GM21390 (cell line): Measurements from ENCODE around the gene PCDHGA9.
"Not testable (repeated sequence)": the region's sequence is repeated elsewhere in the genome, so short reads cannot be mapped to it uniquely, and the experiment has no call there.

Experiments
- ATAC-seq: cut with Tn5 transposase; IDR thresholded peaks from one replicate; pipeline ENCODE4 v1.9.1; 2021; ENCODE audit not compliant: unreplicated experiment

PCDHGA9 gene

DNA sequence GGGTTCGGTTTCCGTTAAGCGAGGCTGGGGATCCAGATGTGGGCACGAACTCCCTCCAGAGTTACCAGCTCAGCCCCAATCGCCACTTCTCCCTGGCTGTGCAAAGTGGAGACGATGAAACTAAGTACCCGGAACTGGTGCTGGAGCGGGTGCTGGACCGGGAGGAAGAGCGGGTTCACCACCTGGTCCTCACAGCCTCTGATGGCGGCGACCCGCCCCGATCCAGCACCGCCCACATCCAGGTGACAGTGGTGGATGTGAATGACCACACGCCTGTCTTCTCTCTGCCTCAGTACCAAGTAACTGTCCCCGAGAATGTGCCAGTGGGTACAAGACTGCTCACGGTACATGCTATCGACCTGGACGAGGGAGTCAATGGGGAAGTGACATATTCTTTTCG, 19.2 kb upstream of the PCDHGA9 start:
- ATAC-seq, result no peak

DNA sequence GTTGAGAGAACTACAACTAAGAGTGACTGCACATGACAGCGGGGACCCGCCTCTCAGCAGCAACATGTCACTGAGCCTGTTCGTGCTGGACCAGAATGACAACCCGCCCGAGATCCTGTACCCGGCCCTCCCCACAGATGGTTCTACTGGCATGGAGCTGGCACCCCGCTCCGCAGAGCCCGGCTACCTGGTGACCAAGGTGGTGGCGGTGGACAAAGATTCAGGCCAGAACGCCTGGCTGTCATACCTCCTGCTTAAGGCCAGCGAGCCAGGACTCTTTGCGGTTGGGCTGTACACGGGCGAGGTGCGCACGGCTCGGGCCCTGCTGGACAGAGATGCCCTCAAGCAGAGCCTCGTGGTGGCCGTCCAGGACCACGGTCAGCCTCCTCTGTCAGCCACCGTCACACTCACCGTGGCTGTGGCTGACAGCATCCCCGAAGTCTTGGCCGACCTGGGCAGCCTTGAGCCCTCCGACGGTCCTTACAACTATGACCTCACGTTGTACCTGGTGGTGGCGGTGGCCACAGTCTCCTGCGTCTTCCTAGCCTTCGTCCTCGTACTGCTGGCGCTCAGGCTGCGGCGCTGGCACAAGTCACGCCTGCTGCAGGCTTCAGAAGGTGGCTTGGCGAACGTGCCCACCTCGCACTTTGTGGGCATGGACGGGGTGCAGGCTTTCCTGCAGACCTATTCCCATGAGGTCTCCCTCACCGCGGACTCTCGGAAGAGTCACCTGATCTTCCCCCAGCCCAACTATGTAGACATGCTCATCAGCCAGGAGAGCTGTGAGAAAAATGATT, 17.9 kb upstream of the PCDHGA9 start:
- no peak for ATAC-seq

DNA sequence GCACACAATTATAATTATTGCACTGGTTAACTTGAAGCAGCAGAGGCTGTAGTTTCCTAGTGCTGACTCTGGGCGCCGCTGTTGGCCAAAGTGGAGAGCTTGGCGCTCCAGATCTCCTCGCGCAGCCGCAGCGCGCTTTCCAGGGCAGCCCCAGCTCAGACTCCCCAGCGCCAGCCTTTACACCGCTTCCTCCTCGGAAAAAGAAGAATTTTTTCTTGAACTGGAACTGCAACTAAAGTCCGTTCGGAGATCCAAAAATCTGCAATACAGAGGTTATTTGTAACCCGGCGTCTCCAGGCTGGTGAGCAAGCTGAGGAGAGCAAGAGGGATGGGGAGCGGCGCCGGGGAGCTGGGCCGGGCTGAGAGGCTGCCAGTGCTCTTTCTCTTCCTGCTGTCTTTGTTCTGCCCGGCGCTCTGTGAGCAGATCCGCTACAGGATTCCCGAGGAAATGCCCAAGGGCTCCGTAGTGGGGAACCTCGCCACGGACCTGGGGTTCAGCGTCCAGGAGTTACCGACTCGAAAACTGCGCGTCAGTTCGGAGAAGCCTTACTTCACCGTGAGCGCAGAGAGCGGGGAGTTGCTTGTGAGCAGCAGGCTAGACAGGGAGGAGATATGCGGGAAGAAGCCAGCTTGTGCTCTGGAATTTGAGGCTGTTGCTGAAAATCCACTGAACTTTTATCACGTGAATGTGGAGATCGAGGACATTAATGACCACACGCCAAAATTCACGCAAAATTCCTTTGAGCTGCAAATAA, 14.8 kb upstream of the PCDHGA9 start, which contains the start of gene PCDHGB4:
Gene PCDHGB4 (plus strand): TSS at position 142 of the 755 bp plus-strand sequence. CDS start 187 bp downstream, at position 329.
- ATAC-seq, result not testable (repeated sequence)

DNA sequence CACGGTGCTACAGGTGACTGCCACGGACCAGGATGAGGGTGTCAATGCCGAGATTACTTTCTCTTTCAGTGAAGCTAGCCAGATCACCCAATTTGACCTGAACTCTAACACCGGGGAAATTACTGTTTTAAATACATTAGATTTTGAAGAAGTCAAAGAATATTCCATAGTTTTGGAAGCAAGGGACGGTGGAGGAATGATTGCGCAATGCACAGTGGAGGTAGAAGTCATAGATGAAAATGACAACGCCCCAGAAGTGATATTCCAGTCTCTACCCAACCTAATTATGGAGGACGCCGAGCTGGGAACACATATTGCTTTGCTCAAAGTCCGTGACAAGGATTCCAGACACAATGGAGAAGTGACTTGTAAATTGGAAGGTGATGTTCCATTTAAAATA, 13.9 kb upstream of the PCDHGA9 start:
- no peak for ATAC-seq

DNA sequence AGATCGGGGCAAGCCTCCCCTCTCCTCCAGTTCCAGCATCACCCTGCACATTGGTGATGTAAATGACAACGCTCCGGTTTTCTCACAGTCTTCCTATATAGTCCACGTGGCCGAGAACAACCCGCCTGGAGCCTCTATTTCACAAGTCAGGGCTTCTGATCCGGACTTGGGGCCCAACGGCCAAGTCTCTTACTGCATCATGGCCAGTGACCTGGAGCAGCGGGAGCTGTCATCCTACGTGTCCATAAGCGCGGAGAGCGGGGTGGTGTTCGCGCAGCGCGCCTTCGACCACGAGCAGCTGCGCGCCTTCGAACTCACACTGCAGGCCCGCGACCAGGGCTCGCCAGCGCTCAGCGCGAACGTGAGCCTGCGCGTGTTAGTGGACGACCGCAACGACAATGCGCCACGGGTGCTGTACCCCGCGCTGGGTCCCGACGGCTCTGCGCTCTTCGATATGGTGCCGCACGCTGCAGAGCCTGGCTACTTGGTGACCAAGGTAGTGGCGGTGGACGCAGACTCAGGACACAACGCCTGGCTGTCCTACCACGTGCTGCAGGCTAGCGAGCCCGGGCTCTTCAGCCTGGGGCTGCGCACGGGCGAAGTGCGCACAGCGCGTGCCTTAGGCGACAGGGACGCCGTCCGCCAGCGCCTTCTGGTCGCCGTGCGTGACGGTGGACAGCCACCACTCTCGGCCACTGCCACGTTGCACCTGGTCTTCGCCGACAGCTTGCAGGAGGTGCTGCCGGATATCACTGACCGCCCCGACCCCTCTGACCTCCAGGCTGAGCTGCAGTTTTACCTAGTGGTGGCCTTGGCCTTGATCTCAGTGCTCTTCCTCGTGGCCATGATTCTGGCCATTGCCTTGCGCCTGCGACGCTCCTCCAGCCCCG, 13.2 kb upstream of the PCDHGA9 start:
- no peak for ATAC-seq

DNA sequence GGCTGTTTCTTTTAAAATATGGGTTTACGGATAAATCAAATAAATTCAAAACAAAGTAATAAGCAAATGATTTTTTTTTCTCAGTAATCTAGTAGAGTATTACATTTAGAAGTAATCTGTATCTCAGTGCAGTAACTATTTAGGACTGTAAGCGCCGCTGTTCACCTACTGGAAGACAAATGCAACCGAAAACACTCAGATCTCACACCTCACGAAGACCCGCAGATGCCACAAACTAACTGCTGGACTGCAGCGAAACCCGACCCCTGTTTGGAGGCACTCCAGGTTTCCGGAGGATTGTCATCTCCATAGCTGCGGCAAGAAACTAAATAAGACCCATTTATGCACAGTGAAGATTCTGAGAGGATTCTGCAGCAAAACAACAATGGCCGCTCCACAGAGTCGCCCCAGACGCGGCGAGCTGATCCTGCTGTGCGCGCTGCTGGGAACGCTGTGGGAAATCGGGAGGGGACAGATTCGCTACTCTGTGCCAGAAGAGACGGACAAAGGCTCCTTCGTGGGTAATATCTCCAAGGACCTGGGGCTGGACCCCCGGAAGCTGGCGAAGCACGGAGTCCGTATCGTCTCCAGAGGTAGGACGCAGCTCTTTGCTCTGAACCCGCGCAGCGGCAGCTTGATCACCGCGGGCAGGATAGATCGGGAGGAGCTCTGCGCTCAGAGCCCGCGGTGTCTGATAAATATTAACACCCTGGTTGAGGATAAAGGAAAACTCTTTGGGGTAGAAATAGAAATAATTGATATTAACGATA, 10.0 kb upstream of the PCDHGA9 start, which contains the start of gene PCDHGA8:
Gene PCDHGA8 (plus strand): TSS at position 205 of the 770 bp plus-strand sequence. CDS start 181 bp downstream, at position 386.
- no peak for ATAC-seq

DNA sequence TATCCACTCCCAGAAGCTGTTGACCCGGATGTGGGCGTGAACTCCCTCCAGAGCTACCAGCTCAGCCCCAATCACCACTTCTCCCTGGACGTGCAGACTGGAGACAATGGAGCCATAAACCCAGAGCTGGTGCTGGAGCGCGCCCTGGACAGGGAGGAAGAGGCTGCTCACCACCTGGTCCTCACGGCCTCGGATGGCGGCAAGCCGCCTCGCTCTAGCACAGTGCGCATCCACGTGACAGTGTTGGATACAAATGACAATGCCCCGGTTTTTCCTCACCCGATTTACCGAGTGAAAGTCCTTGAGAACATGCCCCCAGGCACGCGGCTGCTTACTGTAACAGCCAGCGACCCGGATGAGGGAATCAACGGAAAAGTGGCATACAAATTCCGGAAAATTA, 9.3 kb upstream of the PCDHGA9 start:
- no peak for ATAC-seq

DNA sequence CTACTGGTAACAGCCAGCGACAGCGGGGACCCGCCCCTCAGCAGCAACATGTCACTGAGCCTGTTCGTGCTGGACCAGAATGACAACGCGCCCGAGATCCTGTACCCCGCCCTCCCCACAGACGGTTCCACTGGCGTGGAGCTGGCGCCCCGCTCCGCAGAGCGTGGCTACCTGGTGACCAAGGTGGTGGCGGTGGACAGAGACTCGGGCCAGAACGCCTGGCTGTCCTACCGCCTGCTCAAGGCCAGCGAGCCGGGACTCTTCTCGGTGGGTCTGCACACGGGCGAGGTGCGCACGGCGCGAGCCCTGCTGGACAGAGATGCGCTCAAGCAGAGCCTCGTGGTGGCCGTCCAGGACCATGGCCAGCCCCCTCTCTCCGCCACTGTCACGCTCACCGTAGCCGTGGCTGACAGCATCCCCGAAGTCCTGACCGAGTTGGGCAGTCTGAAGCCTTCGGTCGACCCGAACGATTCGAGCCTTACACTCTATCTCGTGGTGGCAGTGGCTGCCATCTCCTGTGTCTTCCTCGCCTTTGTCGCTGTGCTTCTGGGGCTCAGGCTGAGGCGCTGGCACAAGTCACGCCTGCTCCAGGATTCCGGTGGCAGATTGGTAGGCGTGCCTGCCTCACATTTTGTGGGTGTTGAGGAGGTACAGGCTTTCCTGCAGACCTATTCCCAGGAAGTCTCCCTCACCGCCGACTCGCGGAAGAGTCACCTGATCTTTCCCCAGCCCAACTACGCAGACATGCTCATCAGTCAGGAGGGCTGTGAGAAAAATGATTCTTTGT, 8.0 kb upstream of the PCDHGA9 start:
- ATAC-seq, result not testable (repeated sequence)

DNA sequence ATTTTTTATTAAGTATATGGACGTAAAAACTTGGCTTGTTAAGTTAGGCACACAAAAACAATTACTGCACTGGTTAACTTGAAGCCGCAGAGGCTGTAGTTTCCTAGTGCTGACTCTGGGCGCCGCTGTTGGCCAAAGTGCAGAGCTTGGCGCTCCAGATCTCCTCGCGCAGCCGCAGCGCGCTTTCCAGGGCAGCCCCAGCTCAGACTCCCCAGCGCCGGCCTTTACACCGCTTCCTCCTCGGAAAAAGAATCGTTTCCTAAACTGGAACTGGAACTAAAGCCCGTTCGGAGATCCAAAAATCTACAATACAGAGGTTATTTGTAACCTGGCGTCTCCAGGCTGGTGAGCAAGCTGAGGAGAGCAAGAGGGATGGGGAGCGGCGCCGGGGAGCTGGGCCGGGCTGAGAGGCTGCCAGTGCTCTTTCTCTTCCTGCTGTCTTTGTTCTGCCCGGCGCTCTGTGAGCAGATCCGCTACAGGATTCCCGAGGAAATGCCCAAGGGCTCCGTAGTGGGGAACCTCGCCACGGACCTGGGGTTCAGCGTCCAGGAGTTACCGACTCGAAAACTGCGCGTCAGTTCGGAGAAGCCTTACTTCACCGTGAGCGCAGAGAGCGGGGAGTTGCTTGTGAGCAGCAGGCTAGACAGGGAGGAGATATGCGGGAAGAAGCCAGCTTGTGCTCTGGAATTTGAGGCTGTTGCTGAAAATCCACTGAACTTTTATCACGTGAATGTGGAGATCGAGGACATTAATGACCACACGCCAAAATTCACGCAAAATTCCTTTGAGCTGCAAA, 4.6 kb upstream of the PCDHGA9 start, which contains the start of gene PCDHGB5:
Gene PCDHGB5 (plus strand): TSS at position 192 of the 796 bp plus-strand sequence. CDS start 181 bp downstream, at position 373.
- not testable (repeated sequence) for ATAC-seq

DNA sequence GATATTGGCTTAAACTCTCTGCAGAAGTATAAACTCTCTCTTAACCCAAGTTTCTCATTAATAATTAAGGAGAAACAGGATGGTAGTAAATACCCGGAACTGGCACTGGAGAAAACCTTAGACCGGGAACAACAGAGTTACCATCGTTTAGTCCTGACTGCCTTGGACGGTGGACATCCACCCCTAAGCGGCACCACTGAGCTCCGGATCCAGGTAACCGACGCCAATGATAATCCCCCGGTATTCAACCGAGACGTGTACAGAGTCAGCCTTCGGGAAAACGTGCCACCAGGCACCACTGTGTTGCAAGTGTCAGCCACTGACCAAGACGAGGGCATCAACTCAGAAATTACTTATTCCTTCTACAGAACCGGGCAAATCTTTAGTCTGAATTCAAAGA, 4.0 kb upstream of the PCDHGA9 start:
- no peak for ATAC-seq

DNA sequence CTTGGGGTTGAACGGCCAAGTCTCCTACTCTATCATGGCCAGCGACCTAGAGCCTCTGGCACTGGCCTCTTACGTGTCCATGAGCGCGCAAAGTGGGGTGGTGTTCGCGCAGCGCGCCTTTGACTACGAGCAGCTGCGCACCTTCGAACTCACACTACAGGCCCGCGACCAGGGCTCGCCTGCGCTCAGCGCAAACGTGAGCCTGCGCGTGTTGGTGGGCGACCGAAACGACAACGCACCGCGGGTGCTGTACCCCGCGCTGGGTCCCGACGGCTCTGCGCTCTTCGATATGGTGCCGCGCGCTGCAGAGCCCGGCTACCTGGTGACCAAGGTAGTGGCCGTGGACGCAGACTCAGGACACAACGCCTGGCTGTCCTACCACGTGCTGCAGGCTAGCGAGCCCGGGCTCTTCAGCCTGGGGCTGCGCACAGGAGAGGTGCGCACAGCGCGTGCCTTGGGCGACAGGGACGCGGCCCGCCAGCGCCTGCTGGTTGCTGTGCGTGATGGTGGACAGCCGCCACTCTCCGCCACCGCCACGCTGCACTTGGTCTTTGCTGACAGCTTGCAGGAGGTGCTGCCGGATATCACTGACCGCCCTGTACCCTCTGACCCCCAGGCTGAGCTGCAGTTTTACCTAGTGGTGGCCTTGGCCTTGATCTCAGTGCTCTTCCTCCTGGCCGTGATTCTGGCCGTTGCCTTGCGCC, 2.9 kb upstream of the PCDHGA9 start:
- ATAC-seq, result no peak

DNA sequence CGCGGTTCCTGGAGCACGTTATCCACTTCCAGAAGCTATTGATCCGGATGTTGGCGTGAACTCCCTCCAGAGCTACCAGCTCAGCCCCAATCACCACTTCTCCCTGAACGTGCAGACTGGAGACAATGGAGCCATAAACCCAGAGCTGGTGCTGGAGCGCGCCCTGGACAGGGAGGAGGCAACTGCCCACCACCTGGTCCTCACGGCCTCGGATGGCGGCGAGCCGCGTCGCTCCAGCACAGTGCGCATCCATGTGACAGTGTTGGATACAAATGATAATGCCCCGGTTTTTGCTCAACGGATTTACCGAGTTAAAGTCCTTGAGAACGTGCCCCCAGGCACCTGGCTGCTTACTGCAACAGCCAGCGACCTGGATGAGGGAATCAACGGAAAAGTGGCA, 809 bp downstream of the PCDHGA9 start:
- ATAC-seq, result no peak

DNA sequence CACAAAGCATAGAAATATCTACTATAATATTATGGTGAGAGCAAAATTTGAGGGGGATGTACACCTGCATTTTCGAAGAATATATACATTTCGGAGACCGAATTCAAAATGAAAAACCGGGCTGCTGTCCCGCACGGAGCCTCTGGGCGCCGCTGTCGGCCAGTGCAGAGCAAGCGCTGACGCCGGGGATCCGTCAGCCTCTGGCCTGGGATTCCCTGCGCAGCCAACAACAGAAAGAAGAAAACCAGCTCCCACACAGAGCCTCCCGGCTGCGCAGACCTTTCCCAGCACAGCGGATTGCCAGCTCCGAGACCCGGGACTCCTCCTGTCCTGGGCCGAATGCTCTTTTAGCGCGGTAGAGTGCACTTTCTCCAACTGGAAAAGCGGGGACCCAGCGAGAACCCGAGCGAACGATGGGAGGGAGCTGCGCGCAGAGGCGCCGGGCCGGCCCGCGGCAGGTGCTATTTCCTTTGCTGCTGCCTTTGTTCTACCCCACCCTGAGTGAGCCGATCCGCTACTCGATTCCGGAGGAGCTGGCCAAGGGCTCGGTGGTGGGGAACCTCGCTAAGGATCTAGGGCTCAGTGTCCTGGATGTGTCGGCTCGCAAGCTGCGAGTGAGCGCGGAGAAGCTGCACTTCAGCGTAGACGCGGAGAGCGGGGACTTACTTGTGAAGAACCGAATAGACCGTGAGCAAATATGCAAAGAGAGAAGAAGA, 5.4 kb downstream of the PCDHGA9 start, which contains the start of gene PCDHGB6:
Gene PCDHGB6 (plus strand): TSS at position 232 of the 716 bp plus-strand sequence. CDS start 182 bp downstream, at position 414.
- peak; percentile 64 for ATAC-seq

DNA sequence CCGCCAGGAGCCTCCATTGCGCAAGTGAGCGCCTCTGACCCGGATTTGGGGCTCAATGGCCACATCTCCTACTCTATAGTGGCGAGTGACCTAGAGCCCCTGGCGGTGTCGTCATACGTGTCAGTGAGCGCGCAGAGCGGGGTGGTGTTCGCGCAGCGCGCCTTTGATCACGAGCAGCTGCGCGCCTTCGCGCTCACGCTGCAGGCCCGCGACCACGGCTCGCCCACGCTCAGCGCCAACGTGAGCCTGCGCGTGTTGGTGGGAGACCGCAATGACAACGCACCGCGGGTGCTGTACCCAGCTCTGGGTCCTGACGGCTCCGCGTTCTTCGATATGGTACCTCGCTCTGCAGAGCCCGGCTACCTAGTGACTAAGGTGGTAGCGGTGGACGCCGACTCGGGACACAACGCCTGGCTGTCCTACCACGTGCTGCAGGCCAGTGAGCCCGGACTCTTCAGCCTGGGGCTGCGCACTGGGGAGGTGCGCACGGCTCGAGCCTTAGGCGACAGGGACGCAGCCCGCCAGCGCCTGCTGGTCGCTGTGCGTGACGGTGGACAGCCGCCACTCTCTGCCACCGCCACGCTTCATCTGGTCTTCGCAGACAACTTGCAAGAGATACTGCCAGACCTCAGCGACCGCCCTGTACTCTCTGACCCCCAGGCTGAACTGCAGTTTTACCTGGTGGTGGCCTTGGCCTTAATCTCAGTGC, 7.2 kb downstream of the PCDHGA9 start:
- no peak for ATAC-seq

DNA sequence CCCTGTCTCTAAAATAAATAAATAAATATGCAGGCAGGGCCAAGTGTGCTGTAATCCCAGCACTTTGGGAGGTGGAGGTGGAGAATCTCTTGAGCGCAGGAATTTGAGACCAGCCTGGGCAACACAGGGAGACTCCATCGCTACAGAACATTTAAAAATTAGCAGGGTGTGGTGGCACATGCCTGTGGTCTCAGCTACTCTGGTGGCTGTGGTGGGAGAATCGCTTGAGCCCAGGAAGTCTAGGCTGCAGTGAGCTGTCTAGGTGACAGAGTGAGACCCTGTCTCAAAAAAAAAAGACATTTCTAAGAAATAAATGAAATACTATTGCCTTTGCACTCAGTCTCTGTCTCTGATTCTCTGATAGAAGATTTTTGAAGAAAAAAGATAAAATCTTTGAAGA, 9.0 kb downstream of the PCDHGA9 start:
- ATAC-seq, result no peak

DNA sequence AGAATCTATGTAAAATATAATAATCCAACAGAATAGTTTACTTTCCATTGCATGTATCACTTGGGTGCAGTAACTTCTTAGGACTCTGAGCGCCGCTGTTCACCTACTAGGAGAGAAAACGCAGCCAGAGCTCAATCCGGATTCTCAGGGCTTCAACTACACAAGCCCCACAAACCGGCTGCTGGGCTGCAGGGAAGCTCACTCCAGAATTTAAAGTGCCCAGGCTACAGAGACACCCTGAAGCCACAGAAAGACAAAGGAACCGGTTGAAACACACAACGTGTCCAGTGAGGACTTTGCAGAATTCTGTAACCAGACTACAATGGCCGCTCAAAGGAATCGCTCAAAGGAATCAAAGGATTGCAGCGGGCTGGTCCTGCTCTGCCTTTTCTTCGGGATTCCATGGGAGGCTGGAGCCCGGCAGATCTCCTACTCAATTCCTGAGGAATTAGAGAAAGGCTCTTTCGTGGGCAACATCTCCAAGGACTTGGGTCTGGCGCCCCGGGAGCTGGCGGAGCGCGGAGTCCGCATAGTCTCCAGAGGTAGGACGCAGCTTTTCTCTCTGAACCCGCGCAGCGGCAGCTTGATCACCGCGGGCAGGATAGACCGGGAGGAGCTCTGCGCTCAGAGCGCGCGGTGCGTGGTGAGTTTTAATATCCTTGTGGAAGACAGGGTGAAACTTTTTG, 10.4 kb downstream of the PCDHGA9 start, which contains the start of gene PCDHGA10:
Gene PCDHGA10 (plus strand): TSS at position 134 of the 686 bp plus-strand sequence. CDS start 189 bp downstream, at position 323.
- ATAC-seq, result peak; percentile 57
